Thyroid gland (tissue), 4 donors: ENCODE measurements around the gene CD300LG.

Source experiments
- CTCF ChIP-seq, 6 experiments: fragments of 200-600 bp in 3 of 6; fragments of 450-650 bp in 3 of 6; sonication (generic) in 3 of 6; IDR thresholded peaks; one replicate each; pipeline ENCODE4 v1.5.1; 2016 to 2019; ENCODE audit warnings: antibody characterized with exemption in 6 of 6, mild to moderate bottlenecking in 2 of 6, inconsistent platforms in 1 of 6, moderate library complexity in 1 of 6
- POLR2A ChIP-seq, 2 donors: fragments of 450-650 bp; IDR thresholded peaks; one replicate each; pipeline ENCODE4 v1.6.1; 2017; ENCODE audit warnings: antibody characterized with exemption in 2 of 2, mild to moderate bottlenecking in 2 of 2, moderate library complexity in 1 of 2

- TF ChIP-seq CTCF (IDR thresholded peaks at IDR 0.05) (no peak), POLR2A (IDR thresholded peaks at IDR 0.05) (no peak)
Observed at GRCh38 chr17:43839670-43840108, 7.3 kb upstream of the CD300LG start.
